ENCODE results near the gene TMEM53.

The TMEM53 gene

GRCh38 chr1:44634606-44635189 is 39.6 kb downstream of the TMEM53 start:
- no peak for TF ChIP-seq CTCF (IDR thresholded peaks at IDR 0.05; ENCODE audit: insufficient read depth, low read length, missing control alignments)
- H3K4me3 ChIP-seq (ENCODE audit: low read depth, low read length): no peak overlapping the region
- no peak for DNase-seq (ENCODE audit: low read depth, low spot score)
- CTCF ChIA-PET: interaction anchor here (0.9 to 17.6 kb wide), 7 partner anchors 17 to 417 kb away, joined by 3 to 245 read pairs (median 6); no protein-coding TSS in a partner anchor
- POLR2A ChIA-PET: no interaction called here

- H3K4me3 ChIP-seq (ENCODE audit: low read depth, low read length): peak overlapping the region; percentile 72
- POLR2A ChIA-PET: interaction anchor here (0.9 to 2.9 kb wide), 9 partner anchors 9 to 98 kb away, joined by 3 to 14 read pairs (median 4); partner anchors contain the start of genes ARMH1 and TMEM53
Observed at GRCh38 chr1:44632598-44632997, 41.7 kb downstream of the TMEM53 start.

GRCh38 chr1:44631647-44632539 is 42.4 kb downstream of the TMEM53 start:
- POLR2A ChIA-PET: interaction anchor here (0.6 to 2.9 kb wide), 15 partner anchors 8 to 757 kb away, joined by 3 to 14 read pairs (median 4); partner anchors contain the start of genes ARMH1, DMAP1 and TMEM53
- no peak for DNase-seq (ENCODE audit: low read depth, low spot score)
- CTCF ChIA-PET: interaction anchor here (1.0 to 17.6 kb wide), 8 partner anchors 11 to 99 kb away, joined by 4 to 245 read pairs (median 16); partner anchors contain the start of gene RNU5D-1
- peak overlapping the region; percentile 72 for H3K4me3 ChIP-seq (ENCODE audit: low read depth, low read length)
- no peak for TF ChIP-seq CTCF (IDR thresholded peaks at IDR 0.05; ENCODE audit: insufficient read depth, low read length, missing control alignments)

More at GRCh38 chr1:44632598-44632997, 41.7 kb downstream of the TMEM53 start:
- TF ChIP-seq CTCF (IDR thresholded peaks at IDR 0.05; ENCODE audit: insufficient read depth, low read length, missing control alignments): no peak
- CTCF ChIA-PET: interaction anchor here (1.0 to 17.6 kb wide), 9 partner anchors 10 to 255 kb away, joined by 3 to 245 read pairs (median 5); no protein-coding TSS in a partner anchor
- DNase-seq (ENCODE audit: low read depth, low spot score): no peak

GRCh38 chr1:44631333-44631646 is 43.0 kb downstream of the TMEM53 start:
- peak overlapping the region; percentile 72 for H3K4me3 ChIP-seq (ENCODE audit: low read depth, low read length)
- no peak for DNase-seq (ENCODE audit: low read depth, low spot score)
- POLR2A ChIA-PET: interaction anchor here (0.6 to 2.9 kb wide), 10 partner anchors 9 to 757 kb away, joined by 3 to 14 read pairs (median 6); partner anchors contain the start of genes ARMH1 and TMEM53
- CTCF ChIA-PET: interaction anchor here (1.2 to 17.6 kb wide), 8 partner anchors 12 to 99 kb away, joined by 5 to 245 read pairs (median 19); partner anchors contain the start of gene RNU5D-1
- TF ChIP-seq CTCF (IDR thresholded peaks at IDR 0.05; ENCODE audit: insufficient read depth, low read length, missing control alignments): no peak

- no peak overlapping the region for H3K4me3 ChIP-seq (ENCODE audit: low read depth, low read length)
- no peak for TF ChIP-seq CTCF (IDR thresholded peaks at IDR 0.05; ENCODE audit: insufficient read depth, low read length, missing control alignments)
- DNase-seq (ENCODE audit: low read depth, low spot score): peak; percentile 37
- CTCF ChIA-PET: interaction anchor here (1.4 to 17.6 kb wide), 6 partner anchors 11 to 100 kb away, joined by 4 to 245 read pairs (median 19); partner anchors contain the start of gene RNU5D-1
- POLR2A ChIA-PET: interaction anchor here (0.6 to 2.9 kb wide), 2 partner anchors 13 to 92 kb away, joined by 3 to 14 read pairs; no protein-coding TSS in a partner anchor
Observed at GRCh38 chr1:44630116-44630515, 44.2 kb downstream of the TMEM53 start.

Data from AG04449 (cell line).